ENCODE data around the gene GDPD2. TPM values are rescaled to one million over a fixed set of nuclear protein-coding genes. Genes with fewer than 3 reads are reported as not detected.
"Not testable (repeated sequence)": the region's sequence is repeated elsewhere in the genome, so short reads cannot be mapped to it uniquely, and the experiment has no call there.

Gene GDPD2, protein sequence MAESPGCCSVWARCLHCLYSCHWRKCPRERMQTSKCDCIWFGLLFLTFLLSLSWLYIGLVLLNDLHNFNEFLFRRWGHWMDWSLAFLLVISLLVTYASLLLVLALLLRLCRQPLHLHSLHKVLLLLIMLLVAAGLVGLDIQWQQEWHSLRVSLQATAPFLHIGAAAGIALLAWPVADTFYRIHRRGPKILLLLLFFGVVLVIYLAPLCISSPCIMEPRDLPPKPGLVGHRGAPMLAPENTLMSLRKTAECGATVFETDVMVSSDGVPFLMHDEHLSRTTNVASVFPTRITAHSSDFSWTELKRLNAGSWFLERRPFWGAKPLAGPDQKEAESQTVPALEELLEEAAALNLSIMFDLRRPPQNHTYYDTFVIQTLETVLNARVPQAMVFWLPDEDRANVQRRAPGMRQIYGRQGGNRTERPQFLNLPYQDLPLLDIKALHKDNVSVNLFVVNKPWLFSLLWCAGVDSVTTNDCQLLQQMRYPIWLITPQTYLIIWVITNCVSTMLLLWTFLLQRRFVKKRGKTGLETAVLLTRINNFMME
- 0.05 TPM in 1 of 2 replicates, not detected in the other for total RNA-seq

DNA sequence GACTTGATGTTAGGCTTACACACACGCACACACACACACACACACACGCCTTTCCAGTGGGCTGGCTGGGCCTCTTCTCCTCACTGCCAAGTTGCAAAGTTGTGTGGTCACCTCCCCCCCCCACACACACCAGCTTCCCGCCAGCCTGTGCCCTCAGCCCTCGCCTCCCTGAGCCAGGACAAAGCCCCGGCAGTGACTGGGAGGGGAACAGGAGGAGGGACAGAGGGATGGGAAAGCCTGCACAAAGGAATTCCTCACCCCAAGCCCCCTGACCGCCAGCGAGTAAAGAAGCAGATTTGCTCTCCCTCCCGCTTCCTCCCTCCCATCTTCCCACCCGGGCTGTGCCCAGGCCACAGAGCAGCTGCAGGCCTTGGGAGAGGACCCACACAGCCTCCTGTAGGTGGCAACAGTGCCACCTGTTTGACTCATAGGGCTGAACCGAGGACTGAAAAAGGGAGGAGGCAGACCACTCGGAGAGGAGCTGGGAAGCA is at the start of gene GDPD2:
GDPD2 (plus strand) TSS at position 464 of the 491 bp plus-strand sequence. CDS start 1,671 bp downstream, outside the sequence.
- peak; percentile 44 for DNase-seq (ENCODE audit: low read depth)

DNA sequence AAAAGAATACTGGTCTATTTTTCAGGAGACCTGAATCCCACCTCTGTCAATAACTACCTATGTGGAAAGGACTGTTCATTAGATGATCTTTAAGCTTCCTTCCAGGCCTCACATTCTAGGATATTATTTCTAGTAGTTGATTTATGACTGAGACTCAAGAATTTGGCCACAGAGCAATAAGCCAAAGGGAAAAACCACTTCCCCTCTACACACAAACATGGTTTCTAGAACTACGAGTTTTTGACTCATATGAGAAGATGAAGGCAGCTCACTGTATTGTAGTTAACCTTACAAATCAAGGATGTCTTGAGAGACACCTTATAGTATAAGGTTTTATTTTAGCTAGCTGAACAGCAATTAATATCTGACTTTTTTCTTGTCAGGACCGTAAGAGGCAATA is 36.9 kb upstream of the GDPD2 start:
- DNase-seq (ENCODE audit: low read depth): no peak

DNA sequence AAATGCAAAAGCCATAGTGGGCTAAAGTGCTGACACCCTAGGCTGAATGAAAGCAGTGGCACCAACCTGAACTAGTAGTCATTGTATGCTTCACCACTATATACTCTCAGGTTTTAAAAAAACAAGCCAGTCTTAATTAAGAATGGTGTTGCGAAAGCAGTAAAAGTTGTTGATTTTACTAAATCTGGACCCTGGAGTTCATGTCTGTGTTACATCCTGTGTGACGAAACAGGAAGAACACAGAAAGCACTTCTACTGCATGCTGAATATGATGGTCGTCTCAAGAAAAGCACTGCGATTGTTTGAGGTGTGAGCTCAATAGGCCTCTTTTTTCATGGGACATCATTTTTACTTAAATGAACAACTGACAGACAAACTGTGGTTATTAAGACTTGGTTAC is 24.2 kb upstream of the GDPD2 start:
- DNase-seq (ENCODE audit: low read depth): peak; percentile 82

DNA sequence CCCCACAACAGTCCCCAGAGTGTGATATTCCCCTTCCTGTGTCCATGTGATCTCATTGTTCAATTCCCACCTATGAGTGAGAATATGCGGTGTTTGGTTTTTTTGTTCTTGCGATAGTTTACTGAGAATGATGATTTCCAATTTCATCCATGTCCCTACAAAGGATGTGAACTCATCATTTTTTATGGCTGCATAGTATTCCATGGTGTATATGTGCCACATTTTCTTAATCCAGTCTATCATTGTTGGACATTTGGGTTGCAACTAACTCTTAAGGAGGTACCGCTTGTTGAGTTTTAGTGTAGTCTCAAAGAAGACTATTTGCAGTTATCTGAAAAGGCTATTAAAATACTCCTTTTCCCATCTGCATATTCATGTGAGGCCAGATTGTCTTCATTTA is 22.9 kb upstream of the GDPD2 start:
- DNase-seq (ENCODE audit: low read depth): not testable (repeated sequence)

DNA sequence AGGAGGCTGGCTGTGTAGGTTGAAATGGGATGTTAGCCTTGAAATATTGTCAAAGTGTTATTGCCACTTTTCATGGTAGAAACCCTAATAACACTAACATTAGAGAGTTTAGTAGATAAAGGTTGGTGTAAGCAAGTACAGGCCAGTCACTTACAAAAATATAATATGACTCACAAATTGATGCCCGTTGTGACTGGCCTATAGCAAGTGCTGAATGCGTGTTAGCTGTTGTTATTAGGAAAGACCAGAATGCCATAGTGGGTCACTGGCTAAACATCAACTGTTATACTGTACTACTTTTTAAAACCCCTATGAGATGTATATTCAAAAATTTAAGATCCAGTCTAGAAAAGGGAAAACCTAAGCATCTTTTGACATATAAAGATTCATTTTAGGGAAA is 20.4 kb upstream of the GDPD2 start:
- no peak for DNase-seq (ENCODE audit: low read depth)

DNA sequence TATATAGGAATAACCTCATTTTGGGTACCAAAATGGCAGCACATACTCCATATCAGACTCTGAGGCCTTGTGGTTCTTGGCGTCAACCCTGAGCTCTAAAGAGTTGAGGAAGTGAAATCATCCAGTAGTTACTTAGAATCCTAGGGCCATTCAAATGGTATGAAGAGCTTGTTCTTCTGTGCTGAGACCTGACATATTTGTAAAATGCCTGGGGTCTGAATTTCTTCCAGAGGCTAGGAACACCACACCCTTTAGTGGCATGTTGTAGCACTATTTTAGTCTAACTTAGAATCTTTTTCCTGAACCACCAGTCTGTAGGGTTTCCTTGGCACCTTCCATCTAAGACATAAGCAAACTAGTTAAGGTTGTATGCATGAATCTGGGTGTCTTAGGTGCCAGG is 18.1 kb upstream of the GDPD2 start:
- no peak for DNase-seq (ENCODE audit: low read depth)

DNA sequence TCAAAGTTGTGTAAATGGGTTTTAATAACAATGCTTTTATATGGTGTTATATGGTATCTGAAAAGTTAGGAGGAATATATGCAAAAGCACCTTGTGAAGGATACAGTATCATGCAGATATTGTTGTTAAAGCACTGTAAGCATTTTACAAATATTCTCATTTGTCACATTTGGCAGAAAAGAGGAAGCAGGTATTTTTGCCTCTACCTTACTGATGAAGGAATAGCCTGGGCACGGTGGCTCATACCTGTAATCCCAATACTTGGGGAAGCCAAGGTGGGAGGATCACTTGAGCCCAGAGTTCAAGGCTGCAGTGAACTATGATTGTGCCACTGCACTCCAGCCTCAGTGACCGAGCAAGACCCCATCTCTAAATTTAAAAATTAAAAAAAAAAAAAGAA is 12.2 kb upstream of the GDPD2 start:
- DNase-seq (ENCODE audit: low read depth): no peak

DNA sequence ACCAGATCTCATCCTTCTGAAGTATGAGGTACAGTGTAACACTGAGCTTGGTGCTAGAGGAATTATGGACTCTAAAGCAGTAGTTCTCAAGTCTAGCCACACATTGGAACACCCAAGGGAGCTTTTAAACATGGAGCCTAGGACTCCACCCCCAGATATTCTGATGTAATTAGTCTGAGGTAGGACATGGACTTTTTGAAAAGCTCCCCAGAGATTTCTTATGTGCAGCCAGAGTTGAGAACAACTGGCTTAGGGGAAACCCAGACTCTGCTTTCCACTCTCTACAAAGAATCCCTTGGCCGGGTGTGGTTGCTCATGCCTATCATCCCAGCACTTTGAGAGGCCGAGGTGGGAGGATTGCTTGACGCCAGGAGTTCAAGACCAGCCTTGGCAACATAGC is 11.6 kb upstream of the GDPD2 start:
- DNase-seq (ENCODE audit: low read depth): no peak

DNA sequence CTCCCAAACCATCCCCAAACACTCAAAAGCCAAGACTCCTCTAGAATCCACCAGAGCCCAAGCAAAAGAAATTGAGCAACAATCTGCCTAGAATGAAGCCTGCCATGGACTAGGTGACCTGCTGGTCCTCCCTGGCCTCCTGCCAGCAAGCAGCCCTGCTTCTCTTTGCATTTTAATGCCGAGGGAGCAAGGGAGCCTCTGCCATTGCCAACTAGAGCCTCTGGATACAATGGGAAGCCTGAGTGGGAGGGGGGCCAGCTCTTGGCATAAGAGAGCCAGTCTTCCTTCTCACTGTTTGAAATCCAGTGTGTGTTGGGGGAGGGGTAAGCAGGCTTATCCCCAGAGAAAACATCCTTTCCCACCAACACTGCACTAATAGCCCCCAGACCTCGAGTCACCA is 1.5 kb upstream of the GDPD2 start:
- no peak for DNase-seq (ENCODE audit: low read depth)

DNA sequence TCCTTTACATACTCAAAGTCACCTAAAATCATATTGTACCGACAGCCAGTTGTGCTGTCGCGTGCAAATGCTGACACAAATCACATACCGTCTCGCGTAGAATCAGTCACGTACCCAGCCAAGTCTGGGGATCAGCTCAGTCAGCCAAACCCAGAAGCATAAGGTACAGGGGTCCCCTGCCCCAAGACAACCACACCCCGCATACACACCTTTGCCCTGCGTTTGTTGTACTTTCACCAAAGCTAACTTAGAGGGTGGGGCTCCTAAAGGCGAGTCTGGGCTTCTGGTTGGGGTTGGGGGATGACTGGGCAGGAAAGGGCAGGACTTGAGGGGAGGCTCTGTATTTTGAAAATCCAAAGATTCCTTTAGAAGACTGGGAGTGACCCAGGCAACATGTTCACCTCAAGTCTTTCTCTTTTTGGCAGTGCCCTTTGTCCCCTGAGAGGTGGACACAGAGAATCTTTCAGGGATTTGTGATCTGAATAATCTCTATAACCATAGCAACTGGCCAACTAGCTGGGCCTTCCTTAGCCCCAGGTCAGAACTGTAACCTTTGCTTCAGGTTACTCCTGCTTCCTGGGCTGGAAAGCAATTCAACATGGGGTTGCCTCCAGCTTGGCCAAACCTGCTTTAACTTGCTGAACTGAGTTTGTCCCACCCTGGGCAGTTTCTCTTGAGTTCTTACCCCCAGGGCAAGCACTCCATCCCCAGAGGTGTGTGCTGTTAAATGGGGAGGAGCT is 992 bp downstream of the GDPD2 start:
- DNase-seq (ENCODE audit: low read depth): no peak

DNA sequence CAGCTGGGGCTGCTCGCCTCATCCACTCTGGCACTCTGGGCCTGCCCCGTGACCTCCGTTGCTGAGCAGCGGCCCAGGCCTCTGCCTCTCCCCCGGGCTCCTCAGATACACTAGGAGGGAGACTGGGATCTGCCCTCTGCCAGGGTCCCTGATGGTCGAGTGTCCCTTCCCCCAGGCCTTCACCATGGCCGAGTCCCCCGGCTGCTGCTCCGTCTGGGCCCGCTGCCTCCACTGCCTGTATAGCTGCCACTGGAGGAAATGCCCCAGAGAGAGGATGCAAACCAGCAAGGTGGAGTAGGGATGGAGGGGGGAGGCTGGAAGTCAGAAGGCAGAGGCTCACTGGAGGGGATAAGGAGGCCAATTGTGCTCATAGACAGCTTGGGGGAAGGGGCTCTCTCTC is 1.7 kb downstream of the GDPD2 start:
- no peak for DNase-seq (ENCODE audit: low read depth)

DNA sequence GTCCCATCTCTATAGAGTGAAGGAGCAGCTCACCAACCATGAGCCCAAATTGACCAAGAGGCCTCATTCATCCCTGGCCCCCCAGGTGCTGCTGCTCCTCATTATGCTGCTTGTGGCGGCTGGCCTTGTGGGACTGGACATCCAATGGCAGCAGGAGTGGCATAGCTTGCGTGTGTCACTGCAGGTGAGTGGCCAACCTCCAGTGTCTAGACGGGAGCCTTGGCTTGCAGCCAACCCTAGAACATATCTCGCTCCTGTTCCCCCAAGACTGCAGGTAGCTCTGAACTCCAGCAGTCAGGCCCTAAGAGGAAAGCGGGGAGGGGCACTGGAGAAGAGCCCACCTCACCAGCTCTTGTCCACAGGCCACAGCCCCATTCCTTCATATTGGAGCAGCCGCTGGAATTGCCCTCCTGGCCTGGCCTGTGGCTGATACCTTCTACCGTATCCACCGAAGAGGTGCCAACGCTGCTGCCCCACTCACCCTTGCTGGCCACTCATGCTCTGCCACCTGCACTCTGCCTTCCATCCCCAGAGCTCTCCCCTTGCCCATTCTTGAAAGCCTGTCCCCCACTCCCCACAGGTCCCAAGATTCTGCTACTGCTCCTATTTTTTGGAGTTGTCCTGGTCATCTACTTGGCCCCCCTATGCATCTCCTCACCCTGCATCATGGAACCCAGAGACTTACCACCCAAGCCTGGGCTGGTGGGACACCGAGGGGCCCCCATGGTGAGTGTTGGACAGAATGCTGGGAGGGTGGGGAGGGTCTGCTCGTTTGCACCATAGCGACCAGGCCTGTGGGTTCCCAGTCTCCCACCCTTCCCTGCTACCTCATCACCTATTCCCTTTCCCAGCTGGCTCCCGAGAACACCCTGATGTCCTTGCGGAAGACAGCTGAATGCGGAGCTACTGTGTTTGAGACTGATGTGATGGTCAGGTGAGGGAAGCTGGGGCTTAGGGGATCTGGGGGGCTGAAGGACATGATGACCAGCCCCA is 3.5 kb downstream of the GDPD2 start:
- no peak for DNase-seq (ENCODE audit: low read depth)

DNA sequence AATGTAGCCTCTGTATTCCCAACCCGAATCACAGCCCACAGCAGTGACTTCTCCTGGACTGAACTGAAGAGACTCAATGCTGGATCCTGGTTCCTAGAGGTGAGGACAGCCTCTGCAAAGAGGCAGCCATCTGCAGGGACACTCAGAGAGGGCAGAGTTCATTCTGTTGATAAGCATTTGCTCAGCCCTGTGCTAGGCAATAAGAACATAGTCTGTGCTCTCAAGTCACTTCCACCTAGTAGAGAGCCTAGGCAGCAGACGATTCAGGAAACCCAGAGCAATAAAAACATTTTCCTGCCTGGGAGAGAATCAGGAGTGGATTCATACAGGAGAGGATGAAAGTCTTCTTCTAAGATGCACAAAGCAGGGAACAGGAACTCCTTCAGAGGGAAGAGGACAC is 4.3 kb downstream of the GDPD2 start:
- no peak for DNase-seq (ENCODE audit: low read depth)

DNA sequence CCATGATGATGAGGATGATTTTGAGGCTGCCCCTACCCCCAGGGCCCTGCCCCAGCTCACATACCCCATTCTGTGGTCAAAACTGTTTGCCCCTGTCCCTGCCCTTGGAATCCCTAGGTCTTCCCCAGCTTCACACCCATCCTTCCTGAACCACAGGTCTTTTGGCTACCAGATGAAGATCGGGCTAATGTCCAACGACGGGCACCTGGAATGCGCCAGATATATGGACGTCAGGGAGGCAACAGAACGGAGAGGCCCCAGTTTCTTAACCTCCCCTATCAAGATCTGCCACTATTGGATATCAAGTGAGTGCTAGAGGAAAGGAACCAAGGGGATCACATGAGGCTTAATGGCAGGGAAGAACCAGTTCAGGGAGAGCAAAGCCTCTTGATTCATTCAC is 6.6 kb downstream of the GDPD2 start:
- DNase-seq (ENCODE audit: low read depth): no peak

DNA sequence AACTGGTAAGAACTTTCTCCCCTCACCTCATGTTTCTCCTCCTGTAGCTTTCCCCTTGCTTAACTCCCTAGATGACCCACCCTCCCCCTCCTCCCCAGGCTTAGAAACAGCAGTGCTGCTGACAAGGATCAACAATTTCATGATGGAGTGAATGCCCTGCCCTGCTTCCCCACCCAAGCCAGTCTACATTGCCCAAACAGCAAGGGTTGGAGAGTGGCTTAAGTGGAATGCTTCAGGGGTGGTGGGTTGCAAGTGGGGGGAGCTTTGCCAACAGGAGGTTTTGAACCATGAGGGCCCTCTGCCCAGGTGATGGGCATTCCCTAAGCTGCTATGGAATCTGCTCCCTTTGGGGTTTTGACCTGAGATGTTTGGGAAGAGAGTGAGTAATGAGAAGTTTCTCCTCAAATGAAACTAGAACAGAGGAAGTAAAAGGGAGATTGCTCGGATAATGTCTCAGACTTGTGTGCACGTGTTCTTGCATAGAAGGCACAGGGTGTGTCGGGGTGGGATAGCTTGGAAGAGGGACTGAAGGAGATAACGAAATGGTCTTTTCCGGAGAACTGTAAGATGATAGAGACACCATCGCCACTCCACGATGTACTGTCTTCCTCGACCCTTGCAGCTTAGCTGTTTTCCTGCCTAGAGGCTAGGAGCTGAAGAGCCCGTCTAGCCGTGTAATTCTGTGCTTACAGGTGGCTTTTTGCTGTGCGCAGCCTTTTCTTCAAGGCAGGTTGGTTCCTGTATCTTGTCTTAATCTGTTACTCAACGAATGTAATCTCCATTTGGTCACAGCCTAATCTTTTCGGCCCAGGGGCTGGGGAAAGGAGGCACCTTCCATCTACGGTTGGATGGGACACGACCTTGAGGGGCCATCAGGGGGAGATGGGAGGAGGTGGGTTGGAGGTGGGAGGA is 10.1 kb downstream of the GDPD2 start:
- DNase-seq (ENCODE audit: low read depth): no peak

DNA sequence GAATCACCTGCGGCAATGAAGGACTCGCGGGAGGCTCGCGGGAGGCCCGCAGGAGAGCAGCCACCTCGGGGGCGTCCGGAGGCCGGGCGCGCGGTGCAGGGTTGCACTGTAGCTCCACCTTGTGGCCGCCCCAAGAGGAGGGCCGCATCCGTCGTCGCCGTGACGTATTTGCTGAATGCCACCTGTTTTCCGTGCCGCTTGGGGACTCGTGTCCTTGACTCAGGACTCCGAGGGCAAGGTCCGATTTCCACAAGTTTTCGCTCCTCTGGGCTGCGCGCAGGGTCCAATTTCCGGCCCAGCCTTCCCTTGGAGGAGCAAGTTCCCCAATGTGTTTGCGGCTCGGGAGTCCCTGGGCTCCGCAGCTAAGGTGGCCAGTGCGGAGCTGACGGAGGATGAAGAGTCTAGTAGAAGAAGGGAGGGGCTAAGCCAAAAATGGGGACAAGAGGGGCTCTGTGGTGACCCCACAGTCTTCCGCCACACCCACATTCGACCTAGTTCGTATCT is 10.8 kb downstream of the GDPD2 start:
- DNase-seq (ENCODE audit: low read depth): no peak

DNA sequence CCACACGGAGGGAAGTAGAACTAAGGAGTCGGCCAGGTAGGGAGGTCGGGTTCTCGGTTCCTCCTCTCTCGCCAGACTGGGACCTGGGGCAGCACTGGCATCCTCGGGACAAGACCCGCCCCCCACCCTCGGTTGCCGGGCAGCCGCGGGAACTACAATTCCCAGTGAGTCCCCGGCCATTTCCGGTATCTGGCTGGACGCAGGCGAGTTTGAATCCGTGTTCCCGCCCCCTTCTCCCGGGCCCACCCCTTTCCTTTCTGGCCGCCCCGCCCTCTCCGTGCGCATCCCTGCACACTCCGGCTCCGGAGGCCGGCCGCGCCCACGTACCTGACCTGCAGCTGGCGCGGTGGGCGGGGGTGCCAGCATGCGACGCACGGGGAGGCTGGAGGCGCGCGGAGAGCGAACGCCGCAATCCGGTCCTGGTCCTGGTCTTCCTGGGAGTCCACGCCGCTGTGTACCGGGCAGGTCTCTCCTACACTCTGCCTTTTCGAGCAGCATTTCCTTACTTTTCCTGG is 11.3 kb downstream of the GDPD2 start:
- DNase-seq (ENCODE audit: low read depth): peak; percentile 65

DNA sequence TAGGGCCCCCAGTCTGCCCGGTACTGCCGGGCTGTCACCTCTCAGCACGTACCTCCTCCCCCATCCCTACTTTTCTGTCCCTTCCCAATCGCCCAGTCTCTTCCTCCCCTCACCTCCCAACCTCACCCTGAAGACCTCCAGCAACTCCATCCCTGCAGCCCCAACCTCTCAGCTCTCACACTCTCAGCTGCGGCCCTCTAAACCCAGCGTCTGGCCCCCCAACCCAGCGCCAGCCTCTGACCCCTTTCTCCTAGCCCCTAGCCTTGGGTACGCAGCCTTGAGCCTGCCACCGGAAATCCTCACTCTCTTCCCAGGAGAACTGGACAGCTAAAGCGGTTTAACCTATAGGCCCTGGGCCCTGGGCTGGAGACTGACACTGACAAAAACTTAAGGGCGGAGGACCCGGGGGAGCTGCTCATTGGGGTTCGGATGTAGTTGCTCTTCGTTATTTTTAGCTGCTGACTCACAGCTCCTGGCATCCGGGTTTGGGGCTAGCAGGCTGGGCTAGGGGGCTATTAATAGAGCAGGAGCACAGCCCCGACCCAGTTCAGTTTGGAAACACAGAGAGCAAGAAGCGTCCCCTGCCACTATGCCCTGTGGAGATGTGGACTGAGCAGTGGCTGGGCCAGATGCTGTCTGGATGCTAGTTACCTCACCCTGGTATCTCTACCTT is 11.9 kb downstream of the GDPD2 start:
- no peak for DNase-seq (ENCODE audit: low read depth)

DNA sequence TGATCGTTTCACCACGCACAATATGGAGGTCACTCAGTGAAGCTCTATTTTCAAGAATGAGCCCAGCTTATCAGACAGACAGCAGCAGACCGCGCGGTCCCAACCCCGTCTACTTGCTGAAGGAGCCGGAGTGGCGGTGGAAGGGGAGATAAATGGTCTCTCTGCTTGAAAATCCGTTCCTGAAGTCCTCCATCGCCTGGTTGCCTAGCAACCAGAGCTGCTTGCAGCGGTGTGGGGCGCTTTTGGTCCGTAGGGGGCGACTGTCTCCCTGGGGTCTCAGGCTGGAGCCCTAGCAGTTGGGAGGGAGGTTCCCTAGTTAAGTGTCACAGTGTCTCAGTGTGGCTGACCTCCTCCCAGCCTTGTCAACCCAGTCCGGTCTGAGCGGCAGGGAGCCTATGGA is 13.2 kb downstream of the GDPD2 start:
- no peak for DNase-seq (ENCODE audit: low read depth)
